NK-92 treated with Interleukin-12 subunit alpha and Interleukin-12 subunit beta, amount 100 ng/mL, for 24 hours (cell line): ENCODE results near the gene PPT1.
"Not testable (repeated sequence)": the region's sequence is repeated elsewhere in the genome, so short reads cannot be mapped to it uniquely, and the experiment has no call there.

Source experiments
- DNase-seq: peaks from one replicate; lab custom pipeline; 2025; lab: John Stamatoyannopoulos, UW

PPT1 gene

GRCh38 chr1:40057310-40058030, 39.6 kb downstream of the PPT1 start:
- no peak for DNase-seq

- no peak for DNase-seq
Measured at GRCh38 chr1:40056519-40057309, 40.3 kb downstream of the PPT1 start.

- no peak for DNase-seq
Measured at GRCh38 chr1:40053138-40053887, 43.7 kb downstream of the PPT1 start.

GRCh38 chr1:40050863-40051262, 46.2 kb downstream of the PPT1 start:
- no peak for DNase-seq

- no peak for DNase-seq
Measured at GRCh38 chr1:40049725-40050124, 47.3 kb downstream of the PPT1 start.

GRCh38 chr1:40047769-40048168, 49.3 kb downstream of the PPT1 start:
- no peak for DNase-seq

GRCh38 chr1:40047276-40047675, 49.8 kb downstream of the PPT1 start:
- DNase-seq, result no peak

- DNase-seq, result no peak
Measured at GRCh38 chr1:40045766-40046165, 51.3 kb downstream of the PPT1 start.

GRCh38 chr1:40045182-40045581, 51.9 kb downstream of the PPT1 start:
- DNase-seq, result no peak

- no peak for DNase-seq
Measured at GRCh38 chr1:40044110-40044509, 52.9 kb downstream of the PPT1 start.

GRCh38 chr1:40042341-40042740, 54.7 kb downstream of the PPT1 start:
- DNase-seq, result no peak

- DNase-seq, result no peak
Measured at GRCh38 chr1:40041466-40041838, 55.6 kb downstream of the PPT1 start.

GRCh38 chr1:40040511-40041465, 56.3 kb downstream of the PPT1 start, which contains the start of gene CAP1:
TSS of gene CAP1 (plus strand) at chr1:40040729. CDS start at chr1:40059347, 18,618 bp downstream.
- DNase-seq, result peak; percentile 99

- peak; percentile 86 for DNase-seq
Measured at GRCh38 chr1:40039757-40040510, 57.1 kb downstream of the PPT1 start.

GRCh38 chr1:40039245-40039756, 57.8 kb downstream of the PPT1 start:
- no peak for DNase-seq

GRCh38 chr1:40038697-40039096, 58.4 kb downstream of the PPT1 start:
- DNase-seq, result no peak

GRCh38 chr1:40037254-40037653, 59.8 kb downstream of the PPT1 start:
- DNase-seq, result not testable (repeated sequence)

- DNase-seq, result no peak
Measured at GRCh38 chr1:40036574-40036973, 60.5 kb downstream of the PPT1 start.

GRCh38 chr1:40034869-40035268, 62.2 kb downstream of the PPT1 start:
- no peak for DNase-seq

- DNase-seq, result no peak
Measured at GRCh38 chr1:40032240-40032891, 64.7 kb downstream of the PPT1 start.
